ENCODE measurements around the gene SPDYE4.
"Not testable (repeated sequence)": the region's sequence is repeated elsewhere in the genome, so short reads cannot be mapped to it uniquely, and the experiment has no call there.

SPDYE4 gene, protein sequence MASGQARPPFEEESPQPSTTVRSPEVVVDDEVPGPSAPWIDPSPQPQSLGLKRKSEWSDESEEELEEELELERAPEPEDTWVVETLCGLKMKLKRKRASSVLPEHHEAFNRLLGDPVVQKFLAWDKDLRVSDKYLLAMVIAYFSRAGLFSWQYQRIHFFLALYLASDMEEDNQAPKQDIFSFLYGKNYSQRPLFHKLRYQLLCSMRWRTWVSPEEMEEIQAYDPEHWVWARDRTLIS
- 0 to 0.24 (median 0.09) reads per million in 4 experiments for total RNA-seq

DNA sequence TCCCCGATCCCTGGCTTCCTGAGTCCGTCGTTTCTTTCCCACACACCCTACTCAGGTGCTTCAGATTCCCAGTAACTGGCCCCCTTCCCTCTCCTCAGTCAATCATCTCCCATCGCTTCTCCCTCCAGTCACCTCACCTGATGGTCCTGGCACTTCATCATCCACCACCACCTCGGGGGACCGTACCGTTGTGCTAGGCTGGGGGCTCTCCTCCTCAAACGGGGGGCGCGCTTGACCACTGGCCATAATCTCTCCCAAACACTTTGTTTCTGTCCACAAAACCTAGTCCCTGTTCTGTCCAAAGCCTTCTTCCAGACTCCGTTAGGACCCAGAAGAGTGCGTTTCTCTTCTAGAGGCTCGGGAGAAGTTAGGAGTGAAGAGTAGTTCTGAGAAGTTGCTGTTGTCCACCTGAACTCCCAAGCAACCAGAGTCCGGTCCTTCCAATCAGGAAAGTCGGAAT is at the start of gene SPDYE4:
TSS of gene SPDYE4 (minus strand) at position 410 of the 460 bp plus-strand sequence. CDS start at position 246, 164 bp downstream.
- no peak for DNase-seq

DNA sequence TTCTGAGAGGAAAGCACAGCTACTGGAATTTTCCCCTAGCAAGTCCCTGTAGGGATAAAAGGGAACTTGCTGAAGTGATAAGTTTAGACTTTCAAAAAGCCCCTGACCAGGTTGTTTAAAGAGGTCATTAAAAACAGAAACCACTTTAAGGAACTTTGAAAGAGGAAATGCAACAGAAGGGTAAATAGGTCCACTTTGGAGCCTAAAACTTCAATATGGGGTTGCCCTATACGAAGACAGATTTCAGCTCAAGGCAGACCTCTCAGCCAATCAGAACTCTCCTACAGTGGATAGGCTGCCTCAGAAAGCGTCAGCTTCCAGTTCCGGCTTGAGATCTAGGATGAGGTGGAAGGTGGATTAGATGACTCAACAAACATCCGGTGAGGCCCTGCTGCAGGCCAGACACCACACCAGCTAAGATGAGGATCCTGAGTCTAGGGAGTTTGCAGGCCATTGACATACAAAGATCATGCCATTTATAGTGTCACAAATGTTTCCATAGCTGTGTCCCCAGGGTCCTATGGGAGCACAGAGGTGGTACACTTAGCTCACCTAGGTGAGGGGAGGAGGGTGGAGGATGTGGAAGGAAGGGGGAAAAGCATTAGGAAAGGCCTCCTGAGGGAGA is 48.7 kb upstream of the SPDYE4 start:
- DNase-seq, result no peak

DNA sequence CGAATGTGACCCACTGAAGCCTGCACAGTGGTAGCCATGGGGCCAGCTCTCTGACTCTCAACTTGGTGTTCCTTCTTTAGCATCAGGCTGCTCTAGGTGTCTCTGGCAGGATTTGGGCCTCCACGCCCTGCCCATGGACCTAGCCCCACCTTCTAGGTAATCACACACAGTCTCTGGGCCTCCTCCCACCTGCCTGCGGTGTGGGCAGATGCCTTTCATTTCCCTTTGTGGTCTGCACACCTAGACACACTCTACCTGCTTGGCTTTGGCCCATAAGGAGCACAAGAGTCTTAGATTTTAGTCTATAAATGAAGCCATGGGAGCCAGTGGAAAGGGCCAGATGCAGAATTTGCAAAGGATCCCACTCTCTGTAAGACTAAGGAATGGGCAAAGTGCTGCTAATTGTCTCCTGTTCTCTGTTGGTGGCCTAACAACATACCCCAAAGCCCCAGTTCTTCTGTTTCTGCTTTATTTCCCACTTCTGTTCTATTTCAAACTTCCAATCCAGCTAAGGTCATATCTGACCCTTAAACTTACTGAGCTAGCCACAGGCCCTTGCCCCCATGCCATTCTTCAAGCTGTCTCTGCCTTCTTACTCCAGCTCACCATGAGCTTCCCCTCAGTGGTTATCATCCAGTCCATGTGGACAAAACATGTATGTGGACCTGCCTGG is 48.0 kb upstream of the SPDYE4 start:
- no peak for DNase-seq

DNA sequence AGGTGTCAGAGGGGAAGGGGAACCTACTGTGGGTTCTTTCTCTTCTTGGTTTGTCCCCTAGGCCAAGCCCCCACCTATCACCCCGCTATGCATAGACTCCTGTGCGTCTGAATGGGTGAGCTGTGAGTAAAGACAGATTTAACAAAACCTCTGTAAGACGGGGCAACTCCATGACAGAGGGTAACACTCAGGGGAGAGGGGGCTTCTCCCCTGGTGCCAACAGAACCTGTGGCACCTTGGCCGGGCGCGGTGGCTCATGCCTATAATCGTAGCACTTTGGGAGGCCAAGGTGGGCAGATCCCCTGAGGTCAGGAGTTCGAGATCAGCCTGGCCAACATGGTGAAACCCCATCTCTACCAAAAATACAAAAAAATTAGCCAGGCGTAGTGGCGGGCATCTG is 47.0 kb upstream of the SPDYE4 start:
- not testable (repeated sequence) for DNase-seq

DNA sequence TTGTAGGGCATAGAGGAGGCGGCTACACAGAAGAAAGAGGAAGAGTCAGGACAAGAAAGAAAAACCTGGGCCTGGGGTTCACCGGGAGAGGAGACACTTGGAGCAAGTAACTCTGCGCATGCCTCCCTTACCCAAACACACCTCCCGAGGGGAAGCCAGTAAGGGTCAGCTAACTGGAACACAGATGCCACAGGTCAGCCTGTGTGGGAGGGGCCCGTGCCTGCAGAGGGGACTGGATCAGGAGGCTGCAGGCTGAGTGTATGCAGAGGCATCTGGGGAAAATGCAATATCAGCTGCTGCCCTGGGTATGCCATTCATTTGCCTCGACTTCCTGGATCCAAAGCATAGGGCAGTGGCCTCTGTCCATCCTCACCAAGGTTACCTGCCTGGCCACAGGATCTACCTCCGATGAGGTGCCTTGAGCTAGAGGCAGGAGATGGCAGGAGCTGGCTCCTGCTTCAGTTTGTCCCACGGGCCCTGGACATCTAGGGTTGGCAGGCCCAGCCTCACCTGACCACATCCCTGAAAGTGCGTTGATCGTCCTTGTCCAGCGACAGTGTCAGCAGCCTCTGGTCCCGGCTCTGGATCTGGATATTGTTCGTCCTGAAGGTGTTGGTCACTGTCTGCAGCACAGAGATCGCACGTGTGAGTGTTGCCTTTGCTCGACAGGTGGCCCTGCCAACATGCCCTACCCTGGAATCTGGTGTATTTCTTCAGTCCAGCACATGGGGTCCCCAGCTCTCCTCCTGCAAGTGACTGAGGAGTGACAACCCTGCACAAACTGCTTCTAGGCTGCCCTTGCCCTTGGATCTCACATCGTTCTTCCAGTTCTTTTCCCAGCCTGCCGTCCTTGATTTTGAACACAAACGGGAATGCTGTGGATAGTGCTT is 45.4 kb upstream of the SPDYE4 start:
- no peak for DNase-seq

DNA sequence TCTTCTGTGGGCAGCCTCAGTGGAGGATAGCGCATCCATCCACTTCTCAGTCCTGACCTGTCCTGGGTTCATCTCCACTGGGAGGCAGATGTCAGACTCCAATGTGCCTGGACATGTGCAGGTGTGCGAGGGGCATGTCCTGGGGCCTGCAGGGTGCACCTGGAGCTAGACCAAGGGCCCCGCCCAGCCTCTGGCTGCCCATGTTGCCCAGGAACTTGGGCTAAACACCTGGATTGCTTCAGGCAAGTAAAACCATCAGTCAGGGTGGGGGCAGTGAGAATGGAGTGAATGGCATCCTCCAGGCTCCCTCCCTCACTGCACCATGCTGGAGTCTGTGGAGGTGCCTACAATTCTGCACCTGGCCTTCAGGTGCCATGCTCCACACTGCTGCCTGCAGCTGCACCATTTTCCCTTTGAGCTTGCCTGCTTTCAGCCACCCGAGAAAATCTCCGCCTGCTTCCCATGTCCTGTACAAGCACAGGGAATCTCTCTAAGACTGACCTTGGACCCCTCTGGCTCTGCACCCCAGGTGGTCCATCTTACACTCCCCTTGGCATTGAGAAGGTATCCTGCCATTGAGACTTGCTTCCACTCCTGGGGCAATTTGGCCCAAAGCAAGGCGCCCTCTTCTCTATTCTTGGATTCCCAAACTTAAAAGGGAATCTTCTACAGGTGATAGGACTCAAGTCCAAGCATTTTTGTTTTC is 42.9 kb upstream of the SPDYE4 start:
- DNase-seq, result no peak

DNA sequence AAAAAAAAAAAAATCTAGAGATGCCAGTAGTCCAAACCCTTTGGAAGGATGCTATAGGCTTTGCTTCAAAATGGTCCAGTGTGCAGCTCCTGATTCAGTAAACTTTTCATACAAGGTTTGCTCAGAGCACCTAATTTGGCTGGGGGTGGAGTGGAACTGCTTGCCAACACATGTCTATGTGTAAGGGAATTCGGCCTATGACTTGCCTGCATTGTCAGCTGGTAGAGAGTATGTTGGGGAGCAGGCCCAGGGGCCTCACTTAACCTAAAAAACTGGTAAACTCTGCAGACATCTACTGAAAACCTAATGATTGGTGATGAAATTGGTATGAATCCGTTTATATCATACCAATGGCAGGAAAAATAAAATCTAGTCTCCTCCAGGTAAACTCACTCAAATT is 42.3 kb upstream of the SPDYE4 start:
- DNase-seq, result no peak

DNA sequence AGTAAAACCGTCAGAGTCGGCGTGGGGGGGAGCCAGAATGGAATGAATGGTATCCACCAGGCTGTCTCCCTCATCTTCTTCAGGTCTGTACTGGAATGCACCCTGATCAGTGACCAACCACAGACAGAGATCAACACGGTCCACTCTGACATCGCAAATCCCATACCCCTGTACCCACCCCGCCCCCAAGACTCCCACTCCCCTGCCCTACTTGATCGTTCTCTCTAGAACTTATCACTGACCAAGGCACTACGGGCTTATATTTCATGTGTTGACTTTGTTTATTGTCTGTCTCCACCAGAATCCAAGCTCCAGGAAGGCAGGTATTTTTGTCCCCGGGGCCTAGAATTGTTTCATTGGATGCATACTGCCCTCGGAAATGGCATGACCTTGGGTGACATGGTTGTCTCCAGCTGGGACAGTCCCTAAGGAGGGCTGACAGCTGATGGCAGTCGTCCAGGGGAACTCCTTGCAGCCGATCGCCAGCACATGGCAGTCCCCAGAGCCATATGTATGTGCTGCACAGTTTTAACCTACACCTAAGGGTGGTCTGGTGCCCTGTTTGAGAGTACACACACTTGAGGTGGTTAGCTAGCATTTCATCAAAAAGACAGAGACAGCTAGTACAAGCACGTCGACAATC is 41.3 kb upstream of the SPDYE4 start:
- no peak for DNase-seq

DNA sequence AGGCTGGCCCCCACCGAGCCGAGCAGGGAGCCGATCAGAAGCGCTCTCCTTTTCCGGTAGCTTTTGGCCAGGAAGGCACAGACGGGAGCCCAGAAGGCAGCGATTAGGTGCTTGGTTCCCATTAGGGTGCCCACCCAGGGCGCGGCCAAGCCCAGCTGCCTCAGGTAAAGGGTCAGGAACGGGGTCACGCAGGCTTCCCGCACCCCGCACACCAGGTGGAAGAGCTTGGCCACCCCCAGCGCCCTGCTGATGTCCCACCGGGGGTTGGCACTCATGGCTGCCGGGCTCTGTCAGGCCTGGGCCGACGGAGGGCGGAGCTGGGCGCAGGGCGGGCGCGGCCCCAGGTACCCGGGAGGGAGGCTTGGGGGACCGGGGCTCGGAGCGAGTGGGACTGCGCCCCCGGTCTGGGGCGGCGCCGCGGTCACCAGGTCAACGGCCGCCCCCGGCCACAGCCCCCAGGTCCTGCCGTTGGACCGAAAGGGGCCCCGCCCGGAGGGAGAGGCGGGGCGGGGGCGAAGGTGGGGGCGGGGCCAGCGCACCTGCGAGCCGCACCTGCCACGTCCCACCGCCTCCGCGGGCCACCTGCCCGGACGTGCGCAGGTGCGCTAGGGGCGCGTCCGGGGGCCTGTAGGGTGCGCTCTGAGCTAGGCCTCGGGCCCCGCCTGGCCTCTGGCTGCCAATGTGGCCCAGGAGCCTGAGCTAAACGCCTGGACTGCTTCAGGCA is 40.7 kb upstream of the SPDYE4 start, which contains the start of gene MFSD6L:
TSS of gene MFSD6L (minus strand) at position 520 of the 724 bp plus-strand sequence. CDS start at position 275, 245 bp downstream.
- no peak for DNase-seq

DNA sequence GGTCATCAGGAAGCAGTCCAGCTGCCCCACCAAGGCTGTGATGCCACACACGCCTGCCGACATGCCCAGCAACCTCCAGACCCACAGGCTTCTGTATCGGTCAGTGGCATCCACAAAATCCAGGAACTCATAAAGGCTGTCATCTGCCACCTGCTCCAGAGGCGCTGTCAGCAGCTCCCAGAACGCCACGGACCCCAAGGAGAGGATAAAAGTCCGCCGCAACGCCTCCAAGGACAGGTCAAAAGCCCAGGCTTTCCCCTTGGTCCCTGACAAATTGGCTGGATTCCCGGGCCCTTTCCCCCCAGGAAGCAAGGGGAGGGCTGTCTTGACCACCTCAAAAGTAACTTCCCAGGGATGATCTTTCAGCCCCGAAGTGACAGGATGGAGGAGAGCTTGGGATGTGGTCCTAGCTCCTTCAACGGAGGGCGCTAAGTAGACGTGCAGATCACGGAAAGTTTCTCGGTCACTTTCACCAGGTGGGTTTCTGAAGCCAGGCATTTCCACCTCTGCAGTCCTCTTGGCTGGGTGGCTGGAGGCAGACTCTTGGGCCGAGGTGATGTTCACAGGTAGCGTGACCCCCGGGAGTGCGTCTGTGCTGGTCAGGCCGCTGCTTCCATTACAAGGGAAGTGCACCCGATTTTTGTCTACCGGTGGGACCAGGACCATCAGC is 40.0 kb upstream of the SPDYE4 start:
- DNase-seq, result no peak

DNA sequence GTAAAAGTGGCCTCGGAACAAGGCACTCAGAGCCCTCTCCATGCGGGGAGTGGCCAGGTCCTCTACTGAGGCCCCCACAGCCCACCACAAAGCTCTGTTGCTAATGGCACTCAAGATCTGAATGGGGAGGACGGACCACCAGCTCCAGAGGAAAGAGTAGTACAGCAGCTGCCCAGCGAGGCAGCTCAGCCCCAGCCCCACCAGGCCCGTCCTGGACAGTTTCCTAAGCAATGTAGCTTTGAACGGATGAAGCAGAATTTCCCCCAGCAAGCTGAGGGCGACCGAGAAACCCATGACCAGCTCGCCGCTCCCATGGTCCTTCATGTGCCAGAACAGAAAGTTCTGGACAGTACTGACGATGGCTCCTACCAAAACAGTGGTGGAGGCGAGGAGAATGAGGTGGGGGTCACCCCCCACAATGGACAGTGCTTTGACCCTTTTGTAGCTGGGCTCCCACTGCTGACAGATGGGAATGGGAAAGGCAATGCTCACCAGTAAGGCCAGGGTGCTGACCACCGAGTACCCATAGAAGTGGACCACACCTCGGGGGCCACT is 39.4 kb upstream of the SPDYE4 start:
- no peak for DNase-seq

DNA sequence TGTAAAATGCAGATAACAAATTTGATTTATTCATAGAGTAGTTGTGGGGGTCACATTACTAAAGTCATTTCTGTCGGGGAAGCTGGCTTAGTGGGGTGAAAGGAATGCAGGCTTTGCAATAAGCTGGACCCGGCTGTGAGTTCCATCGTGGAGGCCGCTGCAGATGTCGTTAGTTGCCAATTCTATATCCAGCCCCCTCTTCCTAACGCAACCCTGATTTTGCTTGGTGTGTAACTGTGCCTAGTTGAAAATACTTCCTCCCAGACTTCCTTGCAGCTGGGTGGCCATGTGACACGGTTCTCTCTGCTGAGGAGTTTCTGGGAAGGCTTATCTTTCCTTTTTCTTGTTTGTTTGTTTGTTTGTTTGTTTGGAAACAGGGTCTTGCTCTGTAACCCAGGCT is 36.3 kb upstream of the SPDYE4 start:
- no peak for DNase-seq

DNA sequence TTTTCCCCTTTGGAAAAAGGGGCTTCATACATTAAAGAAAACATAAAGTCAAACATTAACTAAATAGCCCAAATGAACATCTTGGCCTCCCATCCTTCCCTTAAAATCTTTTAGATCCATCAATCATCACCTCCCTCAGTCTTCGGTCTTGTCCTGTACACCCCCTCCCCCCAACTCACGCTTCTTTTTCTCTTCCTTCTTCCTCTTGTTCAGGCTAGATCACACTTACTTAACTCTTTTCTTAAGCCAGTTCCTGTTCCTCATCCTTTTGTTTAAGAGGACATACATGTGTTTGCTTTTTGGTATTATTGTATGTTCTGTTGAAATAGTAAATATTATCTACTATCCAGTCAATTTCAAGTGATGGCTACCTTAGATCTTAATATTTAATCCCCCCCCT is 35.3 kb upstream of the SPDYE4 start:
- no peak for DNase-seq

DNA sequence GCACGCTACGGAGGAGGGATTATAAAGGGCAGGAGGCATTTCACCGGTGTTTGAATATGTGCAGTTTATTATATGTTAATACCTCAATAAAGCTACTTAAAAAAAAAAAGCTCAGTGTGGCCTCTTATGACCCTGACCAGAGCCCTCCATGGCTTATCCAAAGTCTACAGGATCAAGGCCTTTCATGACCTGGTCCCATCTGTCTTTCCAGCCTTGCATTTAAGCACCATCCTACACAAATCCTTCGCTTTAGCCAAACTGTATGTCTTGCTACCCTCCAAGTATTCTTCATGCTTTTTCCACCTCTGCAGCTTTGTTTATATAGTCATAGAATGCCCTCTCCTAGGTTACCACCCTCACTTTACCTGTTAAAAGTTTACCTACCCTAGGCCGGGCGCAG is 34.3 kb upstream of the SPDYE4 start:
- DNase-seq, result no peak

DNA sequence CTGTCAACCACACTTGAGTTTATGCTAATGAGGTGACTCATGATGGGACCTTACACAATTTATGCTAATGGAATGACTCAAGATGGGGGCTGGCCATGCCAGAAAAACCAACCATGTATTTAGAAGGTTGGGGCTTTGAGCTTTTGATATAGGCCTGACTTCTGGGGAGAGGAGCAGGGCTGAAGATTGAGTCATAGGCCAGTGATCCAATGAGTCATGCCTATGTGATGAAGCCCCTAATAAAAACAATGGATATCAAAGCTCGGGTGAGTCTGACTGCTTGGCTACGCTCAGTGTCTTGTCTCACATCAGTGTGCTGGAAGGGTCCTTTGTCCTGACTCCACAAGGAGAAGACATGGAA is 33.5 kb upstream of the SPDYE4 start:
- DNase-seq, result no peak

DNA sequence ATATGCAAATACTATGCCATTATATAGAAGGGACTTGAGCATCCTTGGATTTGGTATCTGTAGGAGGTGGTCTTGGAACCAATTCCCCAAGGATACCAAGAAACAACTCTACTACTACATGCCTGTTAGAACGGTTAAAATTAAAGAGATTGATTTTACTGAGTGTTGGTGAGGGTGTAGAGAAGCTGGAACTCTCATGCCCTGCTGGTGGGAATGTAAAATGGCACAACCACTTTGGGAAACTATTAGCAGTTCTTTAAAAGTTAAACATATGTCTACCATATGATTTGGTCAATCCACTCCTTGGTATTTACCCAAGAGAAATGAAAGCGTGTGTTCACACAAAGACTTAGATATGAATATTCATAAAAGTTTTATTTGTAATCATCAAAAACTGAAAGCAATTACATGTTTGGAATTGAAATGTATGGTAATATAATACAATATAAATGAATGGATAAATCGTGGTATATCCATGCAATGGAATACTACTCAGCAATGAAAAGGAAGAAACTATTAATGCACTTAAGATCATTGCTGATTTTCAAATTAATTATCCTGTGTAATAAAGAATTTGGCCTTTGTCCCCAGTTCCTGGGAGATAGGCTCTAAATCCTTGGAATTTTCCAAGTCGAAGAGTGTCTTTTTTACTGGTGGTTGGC is 33.0 kb upstream of the SPDYE4 start:
- no peak for DNase-seq

DNA sequence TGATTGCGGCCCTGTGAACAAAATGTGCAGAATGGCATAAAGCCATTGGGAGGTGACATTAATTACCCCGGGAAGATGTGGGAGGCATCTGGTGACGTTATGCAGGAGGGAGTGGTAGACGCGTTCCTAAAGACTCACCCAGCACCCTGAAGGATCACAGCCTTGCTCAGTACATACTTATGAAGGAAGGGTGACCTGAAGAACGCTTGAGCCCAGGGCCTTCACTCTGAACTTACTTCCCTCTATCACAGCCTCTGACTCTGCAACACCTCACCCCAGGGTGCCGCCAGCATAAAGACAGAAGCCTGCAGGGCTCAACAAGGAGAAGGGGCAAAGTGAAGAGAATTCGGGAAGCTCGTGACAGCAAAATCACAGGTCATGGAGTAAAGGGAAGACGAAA is 31.4 kb upstream of the SPDYE4 start:
- DNase-seq, result no peak

DNA sequence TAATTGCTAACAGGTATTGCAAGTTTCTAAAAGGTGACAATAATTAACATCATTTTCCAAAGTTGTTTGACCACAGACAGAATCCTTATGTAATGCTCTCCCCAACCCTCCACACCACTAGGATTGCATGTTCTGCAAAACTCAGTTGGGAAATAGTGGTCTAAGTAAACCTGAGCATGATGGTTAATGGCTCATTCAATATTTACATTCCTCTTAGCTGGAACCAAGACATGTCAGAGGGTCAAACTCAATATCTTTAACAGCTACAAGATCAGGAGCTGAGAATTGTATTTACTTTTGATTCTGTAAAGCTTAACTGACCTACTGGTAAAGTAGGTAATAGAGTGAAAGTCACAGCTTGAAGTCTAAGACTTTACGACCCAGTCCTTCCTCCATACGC is 30.7 kb upstream of the SPDYE4 start:
- DNase-seq, result no peak

DNA sequence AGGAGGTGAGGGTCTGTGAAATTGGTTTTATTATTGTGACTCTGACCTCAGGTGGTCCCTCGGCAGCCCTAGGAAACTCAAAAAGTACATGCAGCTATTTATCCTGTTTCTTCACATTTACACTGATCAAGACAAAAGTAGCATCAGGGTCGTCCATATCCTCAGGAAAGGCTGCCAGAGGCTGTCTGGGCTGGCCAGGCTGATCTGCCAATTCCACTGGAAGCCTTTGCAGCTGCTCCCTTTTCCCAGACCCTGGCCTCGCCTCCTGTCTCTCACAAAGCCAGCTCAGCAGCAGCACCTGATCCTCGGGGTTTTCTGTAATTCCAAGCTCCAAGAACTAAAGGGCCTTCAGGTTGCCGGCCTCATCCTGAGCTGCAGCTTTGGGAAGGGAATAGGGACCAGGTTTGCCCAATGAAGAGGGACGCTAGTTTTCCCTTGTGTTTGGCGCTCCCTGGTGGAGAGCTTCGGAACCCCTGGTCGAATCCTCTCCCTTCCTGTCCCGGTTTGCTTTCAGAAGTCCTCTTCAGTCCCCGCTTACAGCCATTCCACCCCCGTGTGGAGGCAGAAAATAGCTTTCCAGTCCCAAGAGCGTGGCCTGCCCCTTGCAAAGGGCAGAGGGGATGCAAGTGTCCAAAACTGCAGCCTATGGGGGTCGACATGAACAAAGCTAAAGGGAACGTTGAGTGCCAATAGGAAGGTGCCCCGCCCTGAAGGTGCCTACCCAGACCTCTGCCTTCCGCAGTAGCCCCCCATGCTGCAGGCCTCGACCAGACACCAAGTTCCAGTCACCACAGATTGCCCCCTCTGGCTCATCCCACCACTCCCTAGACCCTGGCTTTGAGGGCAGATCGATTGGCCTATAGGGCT is 27.4 kb upstream of the SPDYE4 start:
- DNase-seq, result peak; percentile 55
